HepG2 (cell line): Measurements from ENCODE around the gene LIME1. TPM values are rescaled to one million over a fixed set of nuclear protein-coding genes. Genes with fewer than 3 reads are reported as not detected.

Experiments used
- CBX5 ChIP-seq: sonication (generic); formaldehyde crosslinking; IDR thresholded peaks from 2 replicates; pipeline ENCODE4 v1.4.0; 2020; ENCODE audit warnings: missing genetic modification reagents, borderline replicate concordance
- CENPX ChIP-seq: sonication (generic); formaldehyde crosslinking; IDR thresholded peaks from 2 replicates; pipeline ENCODE4 v1.9.0; 2021; ENCODE audit warnings: mild to moderate bottlenecking, missing genetic modification reagents, moderate library complexity
- EZH2 ChIP-seq: conservative IDR thresholded peaks from 2 replicates; pipeline ENCODE4 v1.6.1; 2012; ENCODE audit warnings: mild to moderate bottlenecking, low read depth, low read length, moderate library complexity
- FOSL1 ChIP-seq: sonication (generic); formaldehyde crosslinking; IDR thresholded peaks from 2 replicates; pipeline ENCODE4 v1.9.0; 2021; ENCODE audit warnings: missing genetic modification reagents, borderline replicate concordance
- IKZF4 ChIP-seq: sonication (generic); formaldehyde crosslinking; IDR thresholded peaks from 2 replicates; pipeline ENCODE4 v1.5.1; 2020; ENCODE audit warnings: borderline replicate concordance, mild to moderate bottlenecking, low read depth, missing genetic modification reagents; ENCODE audit errors: not compliant biosample characterization
- KLF9 ChIP-seq: IDR thresholded peaks from 2 replicates; pipeline ENCODE4 v1.6.1; 2016; ENCODE audit warnings: low read depth
- KMT2B ChIP-seq: IDR thresholded peaks from 2 replicates; pipeline ENCODE4 v1.6.1; 2016; ENCODE audit warnings: missing genetic modification reagents, missing compliant biosample characterization
- NCOA2 ChIP-seq: sonication (generic); formaldehyde crosslinking; IDR thresholded peaks from 2 replicates; pipeline ENCODE4 v1.8.0; 2022; ENCODE audit warnings: inconsistent platforms
- PTBP1 ChIP-seq: fragments of 200-400 bp; formaldehyde crosslinking; IDR thresholded peaks from 2 replicates; pipeline ENCODE4 v1.6.1; 2018; ENCODE audit warnings: low read length, low read depth; ENCODE audit not compliant: poor library complexity, severe bottlenecking
- RELA ChIP-seq: sonication (generic); formaldehyde crosslinking; IDR thresholded peaks from 2 replicates; pipeline ENCODE4 v1.4.0; 2020; ENCODE audit warnings: missing genetic modification reagents
- RFXANK ChIP-seq: IDR thresholded peaks from 2 replicates; pipeline ENCODE4 v1.6.1; 2016
- SP140L ChIP-seq: sonication (generic); formaldehyde crosslinking; IDR thresholded peaks from 2 replicates; pipeline ENCODE4 v1.4.0; 2020; ENCODE audit warnings: missing genetic modification reagents, borderline replicate concordance
- TBX2 ChIP-seq: sonication (generic); formaldehyde crosslinking; IDR thresholded peaks from 2 replicates; pipeline ENCODE4 v1.5.0; 2020; ENCODE audit warnings: missing genetic modification reagents, mild to moderate bottlenecking, borderline replicate concordance
- TIGD3 ChIP-seq: sonication (generic); formaldehyde crosslinking; IDR thresholded peaks from 2 replicates; pipeline ENCODE4 v1.5.1; 2020; ENCODE audit warnings: mild to moderate bottlenecking, missing genetic modification reagents, borderline replicate concordance
- WIZ ChIP-seq: sonication (generic); formaldehyde crosslinking; IDR thresholded peaks from 2 replicates; pipeline ENCODE4 v1.5.1; 2020; ENCODE audit warnings: mild to moderate bottlenecking, missing genetic modification reagents
- ZBTB43 ChIP-seq: sonication (generic); formaldehyde crosslinking; conservative IDR thresholded peaks from 2 replicates; pipeline ENCODE4 v1.4.0; 2020; ENCODE audit warnings: missing genetic modification reagents
- ZIK1 ChIP-seq: sonication (generic); formaldehyde crosslinking; IDR thresholded peaks from 2 replicates; pipeline ENCODE4 v1.5.0; 2020; ENCODE audit warnings: mild to moderate bottlenecking, low read depth, missing genetic modification reagents, borderline replicate concordance
- ZNF124 ChIP-seq: sonication (generic); formaldehyde crosslinking; IDR thresholded peaks from 2 replicates; pipeline ENCODE4 v1.4.0; 2020; ENCODE audit warnings: missing genetic modification reagents
- ZNF329 ChIP-seq: sonication (generic); formaldehyde crosslinking; IDR thresholded peaks from 2 replicates; pipeline ENCODE4 v1.9.0; 2021; ENCODE audit warnings: low read depth, mild to moderate bottlenecking, missing genetic modification reagents
- ZNF432 ChIP-seq: sonication (generic); formaldehyde crosslinking; IDR thresholded peaks from 2 replicates; pipeline ENCODE4 v1.5.0; 2020; ENCODE audit warnings: missing genetic modification reagents, mild to moderate bottlenecking, borderline replicate concordance
- ZNF446 ChIP-seq: sonication (generic); formaldehyde crosslinking; IDR thresholded peaks from 2 replicates; pipeline ENCODE4 v1.5.0; 2020; ENCODE audit warnings: mild to moderate bottlenecking, missing genetic modification reagents
- ZNF569 ChIP-seq: sonication (generic); formaldehyde crosslinking; IDR thresholded peaks from 2 replicates; pipeline ENCODE4 v1.5.0; 2020; ENCODE audit warnings: mild to moderate bottlenecking, missing genetic modification reagents, moderate library complexity, borderline replicate concordance
- ZNF615 ChIP-seq: sonication (generic); formaldehyde crosslinking; IDR thresholded peaks from 2 replicates; pipeline ENCODE4 v1.5.0; 2020; ENCODE audit warnings: mild to moderate bottlenecking, missing genetic modification reagents, borderline replicate concordance
- polyA plus RNA-seq, 8 experiments: library from polyadenylated mRNA; depleted of rRNA in 3 of 8; stranded (reverse) in 7 of 8; unstranded in 1 of 8; fragments of >200 nt; fragmentation: Illumina TruSeq in 4 of 8; extraction: Trizol in 4 of 8; gene quantifications; 2 replicates each; pipeline versions ENCODE4 v1.2.1 to v1.2.3, GENCODE V29; 2011 to 2016; ENCODE audit warnings: low read depth in 4 of 8, missing spikeins in 1 of 8, mixed read lengths in 1 of 8; ENCODE audit not compliant: insufficient read depth in 1 of 8
- total RNA-seq, 5 experiments: library from RNA; depleted of rRNA; stranded (reverse); fragments of >200 nt; fragmentation: Illumina TruSeq; extraction: Trizol; gene quantifications; 2 replicates each; pipeline ENCODE4 v1.2.3, GENCODE V29; 2016; ENCODE audit warnings: low read depth in 1 of 5
- TF ChIP-seq, protein P1 (sequence below): sonication (generic); formaldehyde crosslinking; IDR thresholded peaks from 2 replicates; pipeline ENCODE4 v1.4.0; 2020; ENCODE audit warnings: missing genetic modification reagents
- TF ChIP-seq, protein P2 (sequence below): sonication (generic); formaldehyde crosslinking; IDR thresholded peaks from 2 replicates; pipeline ENCODE4 v1.5.0; 2020; ENCODE audit warnings: mild to moderate bottlenecking, missing genetic modification reagents

LIME1 gene
- total and polyA plus RNA-seq, 2 of the 13 experiments (the other 11 are each of a cell fraction or from before 2014, with no cell fraction given), result 13.0 to 61.5 TPM

DNA sequence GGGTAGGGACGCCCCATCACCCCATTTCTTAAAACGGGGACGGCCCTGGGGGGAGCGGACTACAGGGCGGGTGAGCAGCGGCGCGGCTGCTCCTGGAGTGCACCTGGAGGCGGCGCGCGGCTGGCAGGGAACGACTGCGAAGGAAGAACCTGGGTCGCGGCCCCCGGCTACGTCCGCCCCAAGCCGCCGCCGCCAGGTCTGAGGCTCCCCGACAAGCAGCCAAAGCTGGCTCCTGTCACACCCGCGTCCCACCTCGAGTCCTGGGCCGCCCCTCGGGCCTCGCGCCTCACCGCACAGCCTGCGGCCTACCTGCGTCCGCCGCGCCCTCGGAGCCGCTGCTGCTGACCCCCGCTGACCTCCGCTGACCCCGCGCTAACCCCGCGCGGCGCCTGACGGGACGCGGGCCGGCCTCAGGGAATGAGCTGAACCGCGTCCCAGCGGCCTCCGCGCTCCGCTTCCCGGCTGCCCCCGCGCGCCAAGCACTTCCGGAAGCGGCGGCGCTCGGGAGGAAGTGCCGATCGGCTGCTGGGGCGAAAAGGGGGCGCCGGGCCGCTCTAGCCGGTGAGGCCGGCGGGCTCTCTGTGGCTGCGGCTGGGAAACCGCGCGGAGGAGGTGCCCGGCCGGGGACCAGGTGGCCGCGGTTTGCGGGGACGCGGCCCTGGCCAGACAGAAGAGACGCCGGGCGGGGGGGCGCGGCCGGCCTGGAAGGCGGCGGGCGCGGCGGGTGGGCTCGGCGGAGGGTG, 28.7 kb upstream of the LIME1 start, which contains the start of the genes ARFRP1 and ZGPAT (continued):
- TF ChIP-seq CBX5 (peak; percentile 90), IKZF4 (peak; percentile 95), ZNF615 (CRISPR knock-in tag) (no peak), ZNF432 (no peak), RELA (peak; percentile 93), FOSL1 (CRISPR knock-in tag) (peak; percentile 51; the same call in 1 of the 2 replicates), EZH2 (no peak), KLF9 (peak; percentile 74; the same call in 1 of the 2 replicates), ZNF569 (CRISPR knock-in tag) (no peak), ZNF446 (CRISPR knock-in tag) (peak; percentile 91), ZNF329 (CRISPR knock-in tag) (peak; percentile 64; the same call in 1 of the 2 replicates), WIZ (CRISPR knock-in tag) (peak; percentile 62; the same call in 1 of the 2 replicates), CENPX (CRISPR knock-in tag) (no peak), TIGD3 (CRISPR knock-in tag) (no peak), PTBP1 (no peak), RFXANK (CRISPR knock-in tag) (peak; percentile 88; the same call in 1 of the 2 replicates), ZBTB43 (peak; percentile 81), ZIK1 (CRISPR knock-in tag) (peak; percentile 98), NCOA2 (CRISPR knock-in tag) (peak; percentile 71; the same call in 1 of the 2 replicates), KMT2B (CRISPR knock-in tag) (peak; percentile 88), ZNF124 (CRISPR knock-in tag) (peak; percentile 94), SP140L (CRISPR knock-in tag) (no peak), TBX2 (CRISPR knock-in tag) (peak; percentile 82)
- TF ChIP-seq, protein P1, sequence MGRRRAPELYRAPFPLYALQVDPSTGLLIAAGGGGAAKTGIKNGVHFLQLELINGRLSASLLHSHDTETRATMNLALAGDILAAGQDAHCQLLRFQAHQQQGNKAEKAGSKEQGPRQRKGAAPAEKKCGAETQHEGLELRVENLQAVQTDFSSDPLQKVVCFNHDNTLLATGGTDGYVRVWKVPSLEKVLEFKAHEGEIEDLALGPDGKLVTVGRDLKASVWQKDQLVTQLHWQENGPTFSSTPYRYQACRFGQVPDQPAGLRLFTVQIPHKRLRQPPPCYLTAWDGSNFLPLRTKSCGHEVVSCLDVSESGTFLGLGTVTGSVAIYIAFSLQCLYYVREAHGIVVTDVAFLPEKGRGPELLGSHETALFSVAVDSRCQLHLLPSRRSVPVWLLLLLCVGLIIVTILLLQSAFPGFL, result no peak
- TF ChIP-seq, protein P2, sequence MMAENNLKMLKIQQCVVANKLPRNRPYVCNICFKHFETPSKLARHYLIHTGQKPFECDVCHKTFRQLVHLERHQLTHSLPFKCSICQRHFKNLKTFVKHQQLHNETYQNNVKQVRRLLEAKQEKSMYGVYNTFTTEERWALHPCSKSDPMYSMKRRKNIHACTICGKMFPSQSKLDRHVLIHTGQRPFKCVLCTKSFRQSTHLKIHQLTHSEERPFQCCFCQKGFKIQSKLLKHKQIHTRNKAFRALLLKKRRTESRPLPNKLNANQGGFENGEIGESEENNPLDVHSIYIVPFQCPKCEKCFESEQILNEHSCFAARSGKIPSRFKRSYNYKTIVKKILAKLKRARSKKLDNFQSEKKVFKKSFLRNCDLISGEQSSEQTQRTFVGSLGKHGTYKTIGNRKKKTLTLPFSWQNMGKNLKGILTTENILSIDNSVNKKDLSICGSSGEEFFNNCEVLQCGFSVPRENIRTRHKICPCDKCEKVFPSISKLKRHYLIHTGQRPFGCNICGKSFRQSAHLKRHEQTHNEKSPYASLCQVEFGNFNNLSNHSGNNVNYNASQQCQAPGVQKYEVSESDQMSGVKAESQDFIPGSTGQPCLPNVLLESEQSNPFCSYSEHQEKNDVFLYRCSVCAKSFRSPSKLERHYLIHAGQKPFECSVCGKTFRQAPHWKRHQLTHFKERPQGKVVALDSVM, result peak; percentile 63; the same call in 1 of the 2 replicates
